Endothelial cell (in vitro differentiated cells): ENCODE results near the gene SHISA6. TPM values are rescaled to one million over a fixed set of nuclear protein-coding genes. Genes with fewer than 3 reads are reported as not detected.

ENCODE experiments used
- DNase-seq: peaks from one replicate; pipeline ENCODE4 v3.0.0; 2021; ENCODE audit warnings: low spot score
- H3K27ac Mint-ChIP-seq: one replicate; pipeline ENCODE4 v1.8.0; 2021; ENCODE audit warnings: mixed read lengths, inconsistent platforms; ENCODE audit not compliant: unreplicated experiment
- H3K27me3 Mint-ChIP-seq: one replicate; pipeline ENCODE4 v1.8.0; 2021; ENCODE audit warnings: mild to moderate bottlenecking, moderate library complexity, mixed read lengths, inconsistent platforms; ENCODE audit not compliant: unreplicated experiment
- H3K36me3 Mint-ChIP-seq: one replicate; pipeline ENCODE4 v1.8.0; 2021; ENCODE audit warnings: mild to moderate bottlenecking, low read depth, mixed read lengths, inconsistent platforms; ENCODE audit not compliant: unreplicated experiment
- H3K4me1 Mint-ChIP-seq: one replicate; pipeline ENCODE4 v1.8.0; 2021; ENCODE audit warnings: mild to moderate bottlenecking, mixed read lengths, inconsistent platforms; ENCODE audit not compliant: unreplicated experiment
- H3K4me3 Mint-ChIP-seq: one replicate; pipeline ENCODE4 v1.8.0; 2021; ENCODE audit warnings: mild to moderate bottlenecking, mixed read lengths, inconsistent platforms; ENCODE audit not compliant: unreplicated experiment
- H3K9me3 Mint-ChIP-seq: one replicate; pipeline ENCODE4 v1.8.0; 2021; ENCODE audit warnings: mixed read lengths, inconsistent platforms; ENCODE audit not compliant: unreplicated experiment
- CTCF ChIP-seq: fragments of 200-600 bp; sonication (generic); IDR thresholded peaks from one replicate; pipeline ENCODE4 v1.5.0; 2021; ENCODE audit warnings: antibody characterized with exemption; ENCODE audit not compliant: unreplicated experiment
- total RNA-seq: library from RNA; stranded (reverse); fragmentation: NEBNext Ultra II Directional; extraction: Animal tissue kit (Norgen Biotek cat#: 25700); gene quantifications from one replicate; pipeline ENCODE4 v1.2.1, GENCODE V29; 2021; ENCODE audit not compliant: unreplicated experiment

The SHISA6 gene
- total RNA-seq, 1 donor from 2014 or later: not detected

- no peaks in the 10 kb centered on the region for H3K4me1 Mint-ChIP-seq
Measured at GRCh38 chr17:11418342-11418741, 177.3 kb downstream of the SHISA6 start.

GRCh38 chr17:11430751-11431150 lies 189.7 kb downstream of the SHISA6 start:
- H3K4me1 Mint-ChIP-seq: no peaks in the 10 kb centered on the region
- no peak for TF ChIP-seq CTCF
- H3K4me3 Mint-ChIP-seq: no peak overlapping the region
- no peak overlapping the region for H3K27ac Mint-ChIP-seq
- H3K27me3 Mint-ChIP-seq: peaks cover 2% of the 10 kb centered on the region
- peaks cover 40% of the 10 kb centered on the region for H3K9me3 Mint-ChIP-seq
- H3K36me3 Mint-ChIP-seq: no peaks in the 10 kb centered on the region
- DNase-seq: no peak

More at GRCh38 chr17:11418342-11418741, 177.3 kb downstream of the SHISA6 start:
- no peaks in the 10 kb centered on the region for H3K27me3 Mint-ChIP-seq
- H3K9me3 Mint-ChIP-seq: peaks cover 30% of the 10 kb centered on the region
- no peak overlapping the region for H3K27ac Mint-ChIP-seq
- H3K4me3 Mint-ChIP-seq: no peak overlapping the region
- no peak for TF ChIP-seq CTCF
- no peak for DNase-seq
- H3K36me3 Mint-ChIP-seq: peaks cover 4% of the 10 kb centered on the region

- Mint-ChIP-seq H3K9me3 (peaks cover 65% of the 10 kb centered on the region), H3K4me3 (no peak overlapping the region), H3K36me3 (peaks cover 11% of the 10 kb centered on the region)
Measured at GRCh38 chr17:11438673-11439072, 197.7 kb downstream of the SHISA6 start.

GRCh38 chr17:11441004-11441403 lies 200.0 kb downstream of the SHISA6 start:
- no peak for DNase-seq
- Mint-ChIP-seq H3K36me3 (peaks cover 14% of the 10 kb centered on the region), H3K4me1 (no peaks in the 10 kb centered on the region), H3K4me3 (no peak overlapping the region), H3K27ac (no peak overlapping the region), H3K9me3 (peaks cover 72% of the 10 kb centered on the region), H3K27me3 (peaks cover 3% of the 10 kb centered on the region)
- TF ChIP-seq CTCF: no peak

More at GRCh38 chr17:11438673-11439072, 197.7 kb downstream of the SHISA6 start:
- H3K4me1 Mint-ChIP-seq: no peaks in the 10 kb centered on the region
- peaks cover 3% of the 10 kb centered on the region for H3K27me3 Mint-ChIP-seq
- no peak for TF ChIP-seq CTCF
- no peak overlapping the region for H3K27ac Mint-ChIP-seq
- no peak for DNase-seq

- H3K9me3 Mint-ChIP-seq: peaks cover 59% of the 10 kb centered on the region
- H3K27me3 Mint-ChIP-seq: peaks cover 3% of the 10 kb centered on the region
- no peak overlapping the region for H3K27ac Mint-ChIP-seq
- H3K36me3 Mint-ChIP-seq: peaks cover 26% of the 10 kb centered on the region
- no peak for TF ChIP-seq CTCF
- no peaks in the 10 kb centered on the region for H3K4me1 Mint-ChIP-seq
- no peak for DNase-seq
- H3K4me3 Mint-ChIP-seq: no peak overlapping the region
Measured at GRCh38 chr17:11446316-11446715, 205.3 kb downstream of the SHISA6 start.
